Fibroblast of lung (primary cell): Measurements from ENCODE around the gene ATG101. TPM values are rescaled to one million over a fixed set of nuclear protein-coding genes. Genes with fewer than 3 reads are reported as not detected.

Experiments used
- DNase-seq, 2 donors: peaks; one replicate each; pipeline versions ENCODE4 v3.0.0 to v3.0.0-alpha.2; 2010; ENCODE audit warnings: low read depth in 2 of 2
- H2AFZ ChIP-seq: 2 replicates; pipeline ENCODE4 v1.5.1; 2012; ENCODE audit warnings: low read length, control low read depth, inconsistent platforms
- H3K27ac ChIP-seq: 2 replicates; pipeline ENCODE4 v1.5.1; 2011; ENCODE audit warnings: low read length, control low read depth; ENCODE audit not compliant: insufficient read depth
- H3K27me3 ChIP-seq: 2 replicates; pipeline ENCODE4 v1.5.1; 2011; ENCODE audit warnings: mild to moderate bottlenecking, low read length; ENCODE audit not compliant: control insufficient read depth, insufficient read depth
- H3K36me3 ChIP-seq: 2 replicates; pipeline ENCODE4 v1.5.1; 2011; ENCODE audit warnings: low read length; ENCODE audit not compliant: control insufficient read depth, insufficient read depth
- H3K4me1 ChIP-seq: 2 replicates; pipeline ENCODE4 v1.5.1; 2011; ENCODE audit warnings: low read length; ENCODE audit not compliant: control insufficient read depth, insufficient read depth; ENCODE audit errors: extremely low read depth
- H3K4me2 ChIP-seq: 2 replicates; pipeline ENCODE4 v1.5.1; 2011; ENCODE audit warnings: low read length, control low read depth; ENCODE audit not compliant: insufficient read depth; ENCODE audit errors: extremely low read depth
- H3K4me3 ChIP-seq, 4 experiments: fragments of 200-600 bp in 1 of 4; sonication (generic) in 1 of 4; replicated peaks in 1 of 4; 2 replicates each; pipeline ENCODE4 v1.5.1; 2011 to 2016; ENCODE audit warnings: low read length in 4 of 4, low read depth in 3 of 4, mild to moderate bottlenecking in 3 of 4, control low read depth in 2 of 4, inconsistent platforms in 1 of 4, mixed read lengths in 1 of 4; ENCODE audit not compliant: insufficient read depth in 1 of 4; ENCODE audit errors: control extremely low read depth in 1 of 4
- H3K79me2 ChIP-seq: 2 replicates; pipeline ENCODE4 v1.5.1; 2012; ENCODE audit warnings: mild to moderate bottlenecking, low read length, inconsistent platforms; ENCODE audit not compliant: control insufficient read depth, insufficient read depth
- H3K9ac ChIP-seq: 2 replicates; pipeline ENCODE4 v1.5.1; 2011; ENCODE audit warnings: mild to moderate bottlenecking, low read length, control low read depth; ENCODE audit not compliant: insufficient read depth
- H3K9me3 ChIP-seq: 2 replicates; pipeline ENCODE4 v1.5.1; 2012; ENCODE audit warnings: low read depth, low read length; ENCODE audit not compliant: control insufficient read depth, insufficient read depth
- H4K20me1 ChIP-seq: 2 replicates; pipeline ENCODE4 v1.5.1; 2011; ENCODE audit warnings: low read length; ENCODE audit not compliant: control insufficient read depth, insufficient read depth; ENCODE audit errors: extremely low read depth
- EZH2 ChIP-seq: IDR thresholded peaks from 2 replicates; pipeline ENCODE4 v1.5.1; 2012; ENCODE audit warnings: low read length, control low read depth, mild to moderate bottlenecking; ENCODE audit errors: missing control alignments
- polyA plus RNA-seq, 2 donors: library from polyadenylated mRNA; depleted of rRNA in 1 of 2; stranded (reverse) in 1 of 2; unstranded in 1 of 2; fragments of >200 nt; gene quantifications; 2 replicates each; pipeline ENCODE4 v1.2.1, GENCODE V29; 2011 to 2012; ENCODE audit warnings: missing spikeins in 1 of 2
- total RNA-seq: library from RNA; depleted of rRNA; stranded (reverse); fragments of >200 nt; gene quantifications from 2 replicates; pipeline ENCODE4 v1.2.1, GENCODE V29; 2014
- TF ChIP-seq, protein P1 (sequence below), 2 donors: IDR thresholded peaks in 1 of 2; conservative IDR thresholded peaks in 1 of 2; 1 replicate in 1 of 2; 2 replicates in 1 of 2; pipeline ENCODE4 v1.5.1; 2011 to 2012; ENCODE audit warnings: low read length in 2 of 2, control low read depth in 1 of 2, inconsistent platforms in 1 of 2, low read depth in 1 of 2, mild to moderate bottlenecking in 1 of 2

ATG101 gene
- total and polyA plus RNA-seq, 2 donors (not counting 1 experiment from before 2014, with no cell fraction given): 82.9 to 90.3 TPM

DNA sequence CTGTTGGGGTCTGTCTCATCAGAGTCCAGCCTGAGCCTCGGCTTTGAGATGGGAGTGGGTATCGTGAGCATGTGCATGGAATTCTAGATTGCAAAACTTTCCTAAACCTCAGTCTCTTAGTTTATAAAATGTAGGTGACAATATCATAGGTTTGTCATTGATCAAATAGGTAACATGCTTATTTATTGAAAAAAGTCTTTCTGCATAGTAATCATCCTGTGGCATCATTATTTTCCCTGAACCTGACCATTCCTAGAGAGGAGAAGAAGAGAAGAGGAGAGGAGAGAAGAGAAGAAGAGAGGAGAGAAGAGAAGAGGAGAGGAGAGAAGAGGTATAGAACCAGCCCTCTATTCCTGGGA is 13.8 kb downstream of the ATG101 start:
- Histone ChIP-seq H4K20me1 (no peaks in the 10 kb centered on the region), H3K79me2 (peaks cover 3% of the 10 kb centered on the region), H2AFZ (no peak overlapping the region), H3K27ac (no peak overlapping the region), H3K36me3 (no peaks in the 10 kb centered on the region), H3K4me1 (peaks cover 39% of the 10 kb centered on the region), H3K9ac (no peak overlapping the region), H3K4me2 (no peak overlapping the region), H3K9me3 (no peaks in the 10 kb centered on the region), H3K4me3 (no peak overlapping the region), H3K27me3 (peaks cover 3% of the 10 kb centered on the region)
- no peak for DNase-seq
- TF ChIP-seq EZH2: no peak
- TF ChIP-seq, protein P1, sequence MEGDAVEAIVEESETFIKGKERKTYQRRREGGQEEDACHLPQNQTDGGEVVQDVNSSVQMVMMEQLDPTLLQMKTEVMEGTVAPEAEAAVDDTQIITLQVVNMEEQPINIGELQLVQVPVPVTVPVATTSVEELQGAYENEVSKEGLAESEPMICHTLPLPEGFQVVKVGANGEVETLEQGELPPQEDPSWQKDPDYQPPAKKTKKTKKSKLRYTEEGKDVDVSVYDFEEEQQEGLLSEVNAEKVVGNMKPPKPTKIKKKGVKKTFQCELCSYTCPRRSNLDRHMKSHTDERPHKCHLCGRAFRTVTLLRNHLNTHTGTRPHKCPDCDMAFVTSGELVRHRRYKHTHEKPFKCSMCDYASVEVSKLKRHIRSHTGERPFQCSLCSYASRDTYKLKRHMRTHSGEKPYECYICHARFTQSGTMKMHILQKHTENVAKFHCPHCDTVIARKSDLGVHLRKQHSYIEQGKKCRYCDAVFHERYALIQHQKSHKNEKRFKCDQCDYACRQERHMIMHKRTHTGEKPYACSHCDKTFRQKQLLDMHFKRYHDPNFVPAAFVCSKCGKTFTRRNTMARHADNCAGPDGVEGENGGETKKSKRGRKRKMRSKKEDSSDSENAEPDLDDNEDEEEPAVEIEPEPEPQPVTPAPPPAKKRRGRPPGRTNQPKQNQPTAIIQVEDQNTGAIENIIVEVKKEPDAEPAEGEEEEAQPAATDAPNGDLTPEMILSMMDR (conservative IDR thresholded peaks at IDR 0.05 in 1 of 2, IDR thresholded peaks at IDR 0.05 in 1 of 2; ENCODE audit: low read depth in 1 of 2, low read length in 2 of 2): no peak

DNA sequence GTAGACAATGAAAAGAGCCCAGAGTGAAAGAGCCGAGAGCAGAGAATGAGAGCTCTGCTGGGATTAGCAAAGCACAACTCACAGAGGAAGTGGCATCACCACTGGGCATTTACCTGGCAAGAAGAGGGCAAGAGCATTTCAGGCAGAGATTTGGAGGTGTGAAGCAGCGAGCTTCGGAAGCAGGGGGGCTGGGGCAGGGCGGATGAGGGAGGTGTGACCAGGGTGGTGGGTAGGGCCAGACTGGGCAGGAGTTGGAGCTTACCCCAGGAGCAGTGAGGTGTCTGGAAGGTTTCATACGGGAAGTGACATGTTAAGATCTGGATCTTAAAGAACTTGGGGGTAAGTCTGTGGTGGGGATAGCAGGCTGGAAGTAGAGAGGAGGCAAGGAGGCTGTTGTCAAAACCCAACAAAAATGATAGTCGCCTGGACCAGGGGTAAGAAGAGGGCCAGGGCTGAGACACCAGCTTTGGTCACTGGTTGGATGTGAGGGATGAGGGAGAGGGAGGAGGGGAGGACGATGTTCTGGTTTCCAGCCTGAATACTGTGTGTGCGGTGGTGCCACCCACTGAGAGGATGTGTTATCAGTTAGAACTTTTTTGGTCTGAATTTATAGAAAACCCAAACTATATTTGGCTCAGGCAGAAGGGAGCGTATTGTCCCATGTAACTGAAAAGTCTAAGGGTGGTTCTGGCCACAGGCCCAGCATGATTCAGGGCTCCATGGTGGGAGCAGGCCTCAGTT is 14.9 kb downstream of the ATG101 start:
- peaks cover 6% of the 10 kb centered on the region for H3K27me3 ChIP-seq
- no peak overlapping the region for H3K4me2 ChIP-seq
- no peaks in the 10 kb centered on the region for H4K20me1 ChIP-seq
- H3K4me3 ChIP-seq: no peak overlapping the region
- no peaks in the 10 kb centered on the region for H3K9me3 ChIP-seq
- H3K4me1 ChIP-seq: peaks cover 35% of the 10 kb centered on the region
- H3K9ac ChIP-seq: no peak overlapping the region
- no peak overlapping the region for H3K27ac ChIP-seq
- TF ChIP-seq EZH2: no peak
- TF ChIP-seq, protein P1 (conservative IDR thresholded peaks at IDR 0.05 in 1 of 2, IDR thresholded peaks at IDR 0.05 in 1 of 2; ENCODE audit: low read depth in 1 of 2, low read length in 2 of 2): no peak
- no peaks in the 10 kb centered on the region for H3K36me3 ChIP-seq
- DNase-seq: no peak
- no peaks in the 10 kb centered on the region for H3K79me2 ChIP-seq
- no peak overlapping the region for H2AFZ ChIP-seq

DNA sequence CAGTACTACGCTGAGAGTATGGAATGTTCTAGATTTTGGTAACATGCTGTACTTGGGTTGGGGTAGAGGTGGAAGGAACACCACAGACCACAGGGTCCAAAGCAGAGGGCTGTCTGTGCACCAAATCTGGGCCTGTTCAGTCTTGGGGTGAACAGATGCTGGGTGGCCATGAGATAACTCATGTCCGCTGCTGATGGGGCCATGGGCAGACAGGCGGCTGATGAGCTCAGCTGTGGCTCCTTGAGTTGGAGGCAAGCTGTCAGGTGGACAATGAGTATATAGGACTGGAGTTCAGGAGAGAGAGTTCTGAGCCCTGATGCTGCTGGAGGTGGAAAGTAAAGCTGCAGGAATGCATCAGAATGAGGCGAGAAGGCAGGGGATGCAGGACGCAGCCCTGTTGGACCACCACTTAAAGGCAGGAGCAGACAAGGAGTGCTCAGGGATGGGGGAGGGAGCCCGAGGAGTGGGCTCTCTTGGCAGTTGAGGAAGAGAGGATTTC is 16.0 kb downstream of the ATG101 start:
- peaks cover 27% of the 10 kb centered on the region for H3K4me1 ChIP-seq
- TF ChIP-seq, protein P1 (conservative IDR thresholded peaks at IDR 0.05 in 1 of 2, IDR thresholded peaks at IDR 0.05 in 1 of 2; ENCODE audit: low read depth in 1 of 2, low read length in 2 of 2): no peak
- TF ChIP-seq EZH2: no peak
- no peaks in the 10 kb centered on the region for H3K79me2 ChIP-seq
- H3K4me2 ChIP-seq: no peak overlapping the region
- no peaks in the 10 kb centered on the region for H3K9me3 ChIP-seq
- H4K20me1 ChIP-seq: no peaks in the 10 kb centered on the region
- H3K36me3 ChIP-seq: no peaks in the 10 kb centered on the region
- DNase-seq: no peak
- no peak overlapping the region for H3K9ac ChIP-seq
- no peak overlapping the region for H2AFZ ChIP-seq
- no peak overlapping the region for H3K27ac ChIP-seq
- peaks cover 6% of the 10 kb centered on the region for H3K27me3 ChIP-seq
- H3K4me3 ChIP-seq: no peak overlapping the region
